Upper lobe of right lung (tissue), 1 donor: Measurements from ENCODE around the gene TUT7. TPM values are rescaled to one million over a fixed set of nuclear protein-coding genes. Genes with fewer than 3 reads are reported as not detected.
A peak's percentile ranks its signal among the peaks of the same experiment; 100 is the strongest.

Experiments
- ATAC-seq: fragments of 200-7000 bp; cut with Tn5 transposase; one replicate; pipeline ENCODE4 v1.9.1; 2020; ENCODE audit warnings: mild to moderate bottlenecking, moderate library complexity
- DNase-seq: peaks from one replicate; pipeline ENCODE4 v3.0.0-alpha.2; 2020
- H3K27ac ChIP-seq: fragments of 200-600 bp; one replicate; pipeline ENCODE4 v1.8.0; 2022
- H3K27me3 ChIP-seq: fragments of 200-600 bp; one replicate; pipeline ENCODE4 v1.8.0; 2022; ENCODE audit warnings: mild to moderate bottlenecking
- H3K36me3 ChIP-seq: fragments of 200-600 bp; one replicate; pipeline ENCODE4 v1.8.0; 2022
- H3K4me1 ChIP-seq: fragments of 200-600 bp; one replicate; pipeline ENCODE4 v1.8.0; 2022
- H3K4me3 ChIP-seq: fragments of 200-600 bp; one replicate; pipeline ENCODE4 v1.8.0; 2022; ENCODE audit warnings: mild to moderate bottlenecking
- H3K9me3 ChIP-seq: fragments of 200-600 bp; one replicate; pipeline ENCODE4 v1.8.0; 2022
- CTCF ChIP-seq: fragments of 200-600 bp; IDR thresholded peaks from one replicate; pipeline ENCODE4 v1.8.0; 2022; ENCODE audit warnings: antibody characterized with exemption
- intact Hi-C: fragments of 100-400 bp; cut with DNase I; formaldehyde crosslinking; loops from one replicate; pipeline ENCODE4 v1.11.0; 2022
- total RNA-seq: library from RNA; stranded (reverse); fragmentation: NEBNext Ultra II Directional; extraction: Animal tissue kit (Norgen Biotek cat#: 25700); gene quantifications from one replicate; pipeline ENCODE4 v1.2.1, GENCODE V29; 2021
- donor health status: DM: no; HTN: yes; CAD: no; lungs with severe emphysema.

TUT7 gene
- total RNA-seq, 1 donor from 2014 or later = 34.1 TPM

GRCh38 chr9:86248746-86249145 lies 105.5 kb downstream of the TUT7 start:
- ATAC-seq (no peak), DNase-seq (no peak)
- Histone ChIP-seq H3K36me3 (no peaks in the 10 kb centered on the region), H3K4me3 (no peak overlapping the region), H3K9me3 (peaks cover 10% of the 10 kb centered on the region), H3K27ac (no peak overlapping the region), H3K27me3 (no peaks in the 10 kb centered on the region), H3K4me1 (no peaks in the 10 kb centered on the region)
- intact Hi-C loops = no loop called here
- TF ChIP-seq CTCF = no peak

- Histone ChIP-seq H3K36me3 (no peaks in the 10 kb centered on the region), H3K27ac (no peak overlapping the region), H3K9me3 (no peaks in the 10 kb centered on the region), H3K27me3 (no peaks in the 10 kb centered on the region), H3K4me1 (no peaks in the 10 kb centered on the region), H3K4me3 (no peak overlapping the region)
- ATAC-seq (no peak), DNase-seq (no peak)
- intact Hi-C loops = no loop called here
- peak; percentile 14 for TF ChIP-seq CTCF
Measured at GRCh38 chr9:86246752-86247161, 107.5 kb downstream of the TUT7 start.

- ATAC-seq (peak; percentile 48), DNase-seq (no peak)
- Histone ChIP-seq H3K36me3 (no peaks in the 10 kb centered on the region), H3K27ac (no peak overlapping the region), H3K27me3 (no peaks in the 10 kb centered on the region), H3K4me1 (no peaks in the 10 kb centered on the region), H3K9me3 (no peaks in the 10 kb centered on the region), H3K4me3 (no peak overlapping the region)
- TF ChIP-seq CTCF = no peak
- intact Hi-C loops = no loop called here
Measured at GRCh38 chr9:86242071-86242470, 112.1 kb downstream of the TUT7 start.

GRCh38 chr9:86241216-86241615 lies 113.0 kb downstream of the TUT7 start:
- H3K4me3 ChIP-seq = no peak overlapping the region
- H3K9me3 ChIP-seq = no peaks in the 10 kb centered on the region
- ATAC-seq (no peak), DNase-seq (no peak)
- intact Hi-C loops = no loop called here
- no peak overlapping the region for H3K27ac ChIP-seq
- H3K4me1 ChIP-seq = no peaks in the 10 kb centered on the region
- no peak for TF ChIP-seq CTCF
- no peaks in the 10 kb centered on the region for H3K27me3 ChIP-seq
- no peaks in the 10 kb centered on the region for H3K36me3 ChIP-seq

- intact Hi-C loops = no loop called here
- no peak for TF ChIP-seq CTCF
- no peak for ATAC-seq
- H3K9me3 ChIP-seq = no peaks in the 10 kb centered on the region
- no peaks in the 10 kb centered on the region for H3K27me3 ChIP-seq
- no peak for DNase-seq
- H3K4me3 ChIP-seq = no peak overlapping the region
- no peaks in the 10 kb centered on the region for H3K4me1 ChIP-seq
- H3K36me3 ChIP-seq = no peaks in the 10 kb centered on the region
- H3K27ac ChIP-seq = no peak overlapping the region
Measured at GRCh38 chr9:86238861-86239770, 115.1 kb downstream of the TUT7 start.

Other genes starting within 250 kb of the TUT7 start
- gene C9orf153, start 94.8 kb downstream of the TUT7 start, total RNA-seq = 0.23 TPM
- gene ISCA1, start 71.9 kb downstream of the TUT7 start, total RNA-seq = 22.0 TPM